Hepatic stellate cell (primary cell): Measurements from ENCODE around the gene UBB.

Experiments
- DNase-seq: peaks from one replicate; pipeline ENCODE4 v3.0.0; 2011; ENCODE audit warnings: low spot score

UBB gene

DNA sequence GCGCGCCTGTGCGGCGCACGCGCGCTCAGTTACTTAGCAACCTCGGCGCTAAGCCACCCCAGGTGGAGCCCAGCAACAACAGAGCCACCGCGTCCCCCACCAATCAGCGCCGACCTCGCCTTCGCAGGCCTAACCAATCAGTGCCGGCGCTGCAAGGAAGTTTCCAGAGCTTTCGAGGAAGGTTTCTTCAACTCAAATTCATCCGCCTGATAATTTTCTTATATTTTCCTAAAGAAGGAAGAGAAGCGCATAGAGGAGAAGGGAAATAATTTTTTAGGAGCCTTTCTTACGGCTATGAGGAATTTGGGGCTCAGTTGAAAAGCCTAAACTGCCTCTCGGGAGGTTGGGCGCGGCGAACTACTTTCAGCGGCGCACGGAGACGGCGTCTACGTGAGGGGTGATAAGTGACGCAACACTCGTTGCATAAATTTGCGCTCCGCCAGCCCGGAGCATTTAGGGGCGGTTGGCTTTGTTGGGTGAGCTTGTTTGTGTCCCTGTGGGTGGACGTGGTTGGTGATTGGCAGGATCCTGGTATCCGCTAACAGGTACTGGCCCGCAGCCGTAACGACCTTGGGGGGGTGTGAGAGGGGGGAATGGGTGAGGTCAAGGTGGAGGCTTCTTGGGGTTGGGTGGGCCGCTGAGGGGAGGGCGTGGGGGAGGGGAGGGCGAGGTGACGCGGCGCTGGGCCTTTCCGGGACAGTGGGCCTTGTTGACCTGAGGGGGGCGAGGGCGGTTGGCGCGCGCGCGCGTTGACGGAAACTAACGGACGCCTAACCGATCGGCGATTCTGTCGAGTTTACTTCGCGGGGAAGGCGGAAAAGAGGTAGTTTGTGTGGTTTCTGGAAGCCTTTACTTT, at the start of gene UBB:
Gene UBB (plus strand): TSS at position 452 of the 856 bp plus-strand sequence. CDS start 817 bp downstream, outside the sequence.
- peak; percentile 96 for DNase-seq

DNA sequence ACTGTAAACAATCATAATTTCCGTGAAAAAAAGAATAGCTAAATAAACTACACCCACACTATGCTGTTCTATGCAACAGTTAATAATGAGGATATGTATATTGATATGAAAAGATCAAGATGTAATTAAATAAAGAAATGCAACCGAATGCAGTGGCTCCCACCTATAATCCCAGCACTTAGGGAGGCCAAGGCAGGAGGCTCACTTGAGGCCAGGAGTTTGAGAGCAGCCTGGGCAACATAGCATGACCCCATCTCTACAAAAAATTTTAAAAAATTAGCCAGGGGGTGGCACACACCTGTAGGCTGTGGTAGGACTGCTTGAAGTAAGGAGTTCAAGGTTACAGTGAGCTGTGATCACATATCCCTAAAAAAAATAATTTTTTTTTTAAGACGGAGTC, 42.5 kb upstream of the UBB start:
- no peak for DNase-seq

DNA sequence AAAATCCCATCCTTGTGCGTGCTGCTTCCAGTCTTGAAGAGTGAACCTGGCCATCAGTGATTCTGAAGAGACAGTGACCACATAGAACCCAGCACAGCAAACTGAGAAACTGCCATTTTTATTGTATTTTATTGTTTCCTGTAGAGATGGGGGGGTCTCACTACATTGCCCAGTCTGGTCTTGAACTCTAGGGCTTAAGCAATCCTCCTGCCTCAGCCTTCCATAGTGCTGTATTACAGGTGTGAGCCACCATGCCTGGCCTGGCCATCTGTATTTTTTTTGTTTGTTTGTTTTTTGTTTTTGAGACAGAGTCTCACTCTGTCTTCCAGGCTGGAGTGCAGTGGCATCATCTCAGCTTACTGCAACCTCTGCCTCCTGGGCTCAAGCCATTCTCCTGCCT, 41.5 kb upstream of the UBB start:
- no peak for DNase-seq

- DNase-seq: no peak
Observed at GRCh38 chr17:16339959-16340358, 40.9 kb upstream of the UBB start.

DNA sequence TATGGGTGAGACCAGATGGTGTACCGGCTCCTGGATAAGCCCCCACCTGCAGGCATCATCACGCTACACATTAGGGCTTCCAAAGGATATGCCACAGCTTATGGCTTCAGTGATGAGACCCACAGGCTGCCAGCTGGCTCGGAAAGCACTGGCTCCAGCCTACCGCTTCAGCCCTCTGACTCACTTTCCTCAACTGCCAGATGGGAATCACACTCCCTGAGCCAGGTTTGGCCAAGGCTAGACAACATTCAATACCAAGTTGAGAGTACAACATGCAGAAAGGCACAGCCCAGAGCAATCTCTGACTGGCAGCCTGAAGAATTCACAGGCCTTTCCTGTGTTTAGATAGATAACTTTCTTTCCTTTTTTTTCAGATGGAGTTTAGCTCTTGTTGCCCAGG, 37.9 kb upstream of the UBB start:
- no peak for DNase-seq

DNA sequence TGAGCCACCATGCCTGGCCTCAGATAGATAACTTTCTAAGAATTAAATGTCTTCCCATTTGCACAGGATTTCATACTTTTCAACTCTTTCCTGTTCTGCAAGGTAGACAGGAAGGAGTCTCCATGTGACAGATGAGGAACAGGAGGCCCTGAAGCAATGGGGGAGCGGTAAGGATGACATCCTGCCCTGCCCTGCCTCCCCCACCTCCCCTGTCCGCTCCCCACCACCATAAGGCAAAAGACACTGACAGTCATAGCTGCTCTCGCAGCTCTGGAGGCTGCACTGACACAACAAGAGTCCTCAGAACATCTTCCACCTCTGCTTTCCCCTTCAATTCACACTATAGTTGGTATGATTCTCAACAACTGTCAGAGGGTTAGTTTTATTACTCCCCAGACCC, 37.3 kb upstream of the UBB start:
- DNase-seq: no peak

DNA sequence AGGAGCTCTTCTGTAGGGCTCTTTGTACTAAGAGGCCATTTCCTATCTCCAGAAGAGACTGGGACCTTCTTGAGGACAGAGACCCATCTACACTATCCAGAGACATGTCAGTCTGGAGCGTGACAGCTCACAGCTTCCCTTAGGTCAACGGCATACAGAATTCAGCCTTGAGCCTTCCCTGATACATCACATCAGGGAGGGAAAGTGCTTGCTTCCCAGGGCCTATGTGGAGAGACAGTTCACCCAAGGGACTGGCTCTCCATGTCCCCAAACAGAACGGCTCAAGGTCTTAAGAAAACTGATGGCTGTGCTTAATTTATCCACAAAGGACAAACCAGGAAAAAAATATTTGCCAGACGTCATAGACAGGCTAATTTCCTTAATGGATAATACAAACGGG, 35.3 kb upstream of the UBB start:
- no peak for DNase-seq

GRCh38 chr17:16346721-16347271, 34.1 kb upstream of the UBB start:
- no peak for DNase-seq

GRCh38 chr17:16348586-16348985, 32.3 kb upstream of the UBB start:
- no peak for DNase-seq

GRCh38 chr17:16349431-16349830, 31.5 kb upstream of the UBB start:
- DNase-seq: no peak

DNA sequence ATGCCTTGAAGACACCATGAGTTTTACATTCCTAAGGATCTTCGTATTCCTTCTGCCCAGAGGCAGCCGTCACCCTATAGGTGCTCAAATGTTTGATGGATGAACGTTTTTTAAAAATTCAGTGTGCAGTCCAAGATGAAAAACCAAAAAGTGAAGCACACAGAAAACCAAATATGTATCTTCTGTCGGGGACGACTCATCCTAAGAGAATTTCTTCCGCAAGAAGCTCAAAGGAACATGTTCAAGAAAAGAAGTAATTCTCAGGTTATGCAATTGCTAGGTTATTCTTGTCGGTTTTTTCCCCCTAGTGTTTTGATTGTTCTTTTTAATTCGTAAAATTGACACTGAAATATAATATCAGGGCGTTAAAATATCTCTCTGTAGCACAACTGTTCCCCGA, 29.1 kb upstream of the UBB start:
- DNase-seq: no peak

GRCh38 chr17:16352303-16352666, 28.6 kb upstream of the UBB start:
- DNase-seq: peak; percentile 12

GRCh38 chr17:16352667-16353316, 28.1 kb upstream of the UBB start:
- peak; percentile 29 for DNase-seq

- peak; percentile 64 for DNase-seq
Observed at GRCh38 chr17:16353317-16354174, 27.3 kb upstream of the UBB start, which contains the start of gene CENPV. Gene CENPV, minus strand, starts transcription at chr17:16353469. Its CDS starts 33 bp downstream, at chr17:16353436.

GRCh38 chr17:16354585-16354984, 26.3 kb upstream of the UBB start:
- DNase-seq: no peak

GRCh38 chr17:16358394-16358793, 22.5 kb upstream of the UBB start:
- no peak for DNase-seq

DNA sequence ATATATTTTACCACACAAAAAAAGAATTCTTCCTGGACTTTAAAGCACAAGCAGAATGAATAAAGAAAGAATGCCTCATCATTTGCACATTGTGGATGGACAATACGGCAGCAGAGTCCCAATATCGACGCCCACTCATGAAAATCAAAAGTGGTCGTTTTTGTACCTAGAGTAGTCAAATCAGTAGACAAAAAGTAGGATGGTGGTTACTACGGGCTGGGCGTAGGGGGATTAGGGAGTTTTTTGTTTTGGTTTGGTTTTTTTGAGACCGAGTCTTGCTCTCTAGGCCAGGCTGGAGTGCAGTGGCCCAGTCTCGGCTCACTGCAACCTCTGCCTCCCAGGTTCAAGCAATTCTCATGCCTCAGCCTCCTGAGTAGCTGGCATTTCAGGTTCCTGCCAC, 19.0 kb upstream of the UBB start:
- no peak for DNase-seq

DNA sequence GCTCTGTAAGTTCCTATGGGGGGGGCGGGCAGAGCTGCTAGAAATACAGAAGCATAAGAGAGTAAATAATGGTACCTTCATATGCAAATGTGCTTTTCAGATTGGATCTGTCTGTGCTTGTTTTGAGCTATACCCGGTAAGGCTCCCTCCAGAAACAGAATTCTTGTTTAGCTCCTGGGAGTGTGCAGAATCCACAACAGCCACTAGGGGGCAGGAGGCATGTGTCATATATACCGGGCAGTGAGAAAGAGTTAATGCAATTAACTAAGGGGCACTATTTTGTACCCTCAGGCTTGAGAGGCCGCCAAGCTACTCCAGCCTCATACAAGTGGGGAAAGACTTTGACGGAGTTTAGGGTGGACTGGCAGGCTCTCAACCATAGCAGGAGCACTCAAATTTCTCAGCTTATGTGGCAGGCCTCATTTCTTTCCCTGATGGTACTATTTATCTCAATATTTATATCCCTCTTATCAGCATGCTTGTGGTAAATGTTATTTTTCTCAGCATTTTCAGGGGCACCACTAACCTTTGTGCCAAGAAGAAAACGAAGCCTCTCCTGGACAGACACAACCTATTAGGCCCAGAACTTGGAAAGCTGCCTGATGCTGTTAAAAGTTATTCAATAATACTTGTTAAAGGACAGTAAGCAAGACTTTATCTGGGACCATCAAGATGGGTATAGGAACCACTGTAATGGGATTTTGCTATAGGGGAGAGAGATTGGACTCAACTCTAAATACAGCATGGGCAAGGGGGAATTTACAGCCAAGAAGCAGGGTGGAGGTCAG, 16.9 kb upstream of the UBB start:
- DNase-seq: no peak

DNA sequence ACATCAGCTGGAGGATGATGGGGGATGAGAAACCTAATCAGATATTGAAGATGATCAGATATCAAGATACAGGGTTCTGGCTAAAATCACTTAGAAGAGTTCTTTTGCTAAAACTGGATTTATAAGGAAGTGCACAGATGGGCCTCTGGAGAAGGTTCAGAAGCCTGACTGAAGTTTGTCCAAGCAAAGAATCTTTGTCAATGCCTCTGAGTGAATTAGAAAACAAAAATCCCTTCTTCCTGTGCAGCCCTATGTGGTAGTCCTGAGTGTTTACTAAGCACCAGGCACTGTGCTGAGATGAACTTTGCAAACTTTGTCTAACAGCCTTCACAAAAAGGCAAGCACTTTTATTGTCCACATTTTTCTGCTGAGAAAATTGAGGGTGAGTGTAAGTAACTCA, 16.3 kb upstream of the UBB start:
- no peak for DNase-seq

DNA sequence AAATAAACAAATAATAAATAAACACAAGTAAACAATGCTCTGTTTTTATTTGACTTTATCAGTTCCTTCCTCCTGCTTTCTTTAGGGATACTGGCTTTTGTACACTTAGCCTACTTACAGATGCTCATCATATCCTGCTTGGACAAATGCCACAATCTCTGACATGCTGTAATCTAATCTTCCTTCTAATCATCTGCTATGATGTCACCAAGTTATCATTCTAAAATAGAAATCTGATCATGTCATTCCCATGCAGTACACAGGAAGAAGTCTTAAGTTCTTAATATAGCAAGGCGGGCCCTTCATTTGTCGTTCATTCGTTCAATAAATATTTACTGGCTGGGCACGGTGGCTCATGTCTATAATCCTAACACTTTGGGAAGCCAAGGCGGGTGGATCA, 9.1 kb upstream of the UBB start:
- DNase-seq: peak; percentile 67

DNA sequence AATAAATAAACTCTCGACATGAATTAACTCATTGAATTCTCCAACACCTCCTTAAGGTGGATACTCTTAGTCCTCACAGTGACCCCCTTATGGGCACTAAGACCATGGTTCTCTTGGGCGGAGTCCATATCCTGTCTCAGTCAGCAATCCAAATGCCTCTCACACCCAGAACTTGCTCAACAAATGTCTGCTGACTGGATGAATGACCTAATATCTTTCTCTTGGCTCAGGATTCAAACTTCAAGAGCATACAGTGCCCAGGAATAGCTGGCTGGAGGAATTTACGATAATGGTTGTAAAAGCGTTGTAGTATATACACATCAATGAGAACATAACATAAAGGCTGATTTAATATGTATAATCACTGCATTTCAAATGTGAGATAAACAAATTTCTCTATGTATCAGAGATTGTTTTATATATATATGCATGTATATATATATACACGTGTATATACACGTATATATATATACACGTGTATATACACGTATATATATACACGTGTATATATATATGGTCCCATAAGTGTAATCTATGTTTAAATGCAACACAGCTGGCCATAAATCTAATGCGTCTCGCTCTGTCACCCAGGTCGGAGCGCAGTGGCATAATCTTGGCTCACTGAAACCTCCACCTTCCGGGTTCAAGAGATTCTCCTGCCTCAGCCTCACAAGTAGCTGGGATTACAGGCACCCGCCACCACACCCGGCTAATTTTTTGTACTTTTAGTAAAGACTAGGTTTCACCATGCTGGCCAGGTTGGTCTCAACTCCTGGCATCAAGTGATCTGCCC, 6.5 kb upstream of the UBB start:
- peak; percentile 63 for DNase-seq
